BLaER1 (cell line): Measurements from ENCODE around the gene PID1.

ENCODE experiments used
- H3K27ac ChIP-seq: shearing (Covaris generic); formaldehyde crosslinking; 2 replicates; pipeline ENCODE4 v1.8.1; 2022
- H3K27me3 ChIP-seq: shearing (Covaris generic); formaldehyde crosslinking; 2 replicates; pipeline ENCODE4 v1.8.1; 2022
- H3K36me3 ChIP-seq: shearing (Covaris generic); formaldehyde crosslinking; 2 replicates; pipeline ENCODE4 v1.8.1; 2022
- H3K4me1 ChIP-seq: shearing (Covaris generic); formaldehyde crosslinking; 2 replicates; pipeline ENCODE4 v1.8.1; 2022
- H3K4me2 ChIP-seq: shearing (Covaris generic); formaldehyde crosslinking; 2 replicates; pipeline ENCODE4 v1.8.1; 2022
- H3K4me3 ChIP-seq: shearing (Covaris generic); formaldehyde crosslinking; 2 replicates; pipeline ENCODE4 v1.8.1; 2022
- H3K9ac ChIP-seq: shearing (Covaris generic); formaldehyde crosslinking; 2 replicates; pipeline ENCODE4 v1.8.1; 2022
- H3K9me3 ChIP-seq: shearing (Covaris generic); formaldehyde crosslinking; 2 replicates; pipeline ENCODE4 v1.8.1; 2022
- H4K20me1 ChIP-seq: shearing (Covaris generic); formaldehyde crosslinking; 2 replicates; pipeline ENCODE4 v1.8.1; 2022
- Cebpa-rat ChIP-seq: shearing (Covaris generic); IDR thresholded peaks from 2 replicates; pipeline ENCODE4 v1.8.1; 2022

PID1 gene

GRCh38 chr2:229022652-229023051 is 248.4 kb downstream of the PID1 start:
- Histone ChIP-seq H3K4me2 (no peak overlapping the region), H3K9ac (no peak overlapping the region), H3K36me3 (no peaks in the 10 kb centered on the region), H3K4me1 (no peaks in the 10 kb centered on the region), H3K4me3 (no peak overlapping the region), H3K27me3 (no peaks in the 10 kb centered on the region), H3K27ac (no peak overlapping the region), H3K9me3 (no peaks in the 10 kb centered on the region), H4K20me1 (no peaks in the 10 kb centered on the region)
- TF ChIP-seq Cebpa-rat: no peak

GRCh38 chr2:229022071-229022470 is 249.0 kb downstream of the PID1 start:
- Histone ChIP-seq H3K4me3 (no peak overlapping the region), H3K9me3 (no peaks in the 10 kb centered on the region), H3K36me3 (no peaks in the 10 kb centered on the region), H3K27ac (no peak overlapping the region), H3K27me3 (no peaks in the 10 kb centered on the region), H4K20me1 (no peaks in the 10 kb centered on the region), H3K9ac (no peak overlapping the region), H3K4me1 (no peaks in the 10 kb centered on the region), H3K4me2 (no peak overlapping the region)
- no peak for TF ChIP-seq Cebpa-rat

GRCh38 chr2:229009816-229010215 is 261.3 kb downstream of the PID1 start:
- H4K20me1 ChIP-seq: no peaks in the 10 kb centered on the region
- no peak overlapping the region for H3K4me3 ChIP-seq
- H3K27ac ChIP-seq: no peak overlapping the region
- no peaks in the 10 kb centered on the region for H3K36me3 ChIP-seq
- no peaks in the 10 kb centered on the region for H3K27me3 ChIP-seq
- no peak overlapping the region for H3K9ac ChIP-seq
- H3K9me3 ChIP-seq: no peaks in the 10 kb centered on the region
- no peak for TF ChIP-seq Cebpa-rat
- H3K4me2 ChIP-seq: no peak overlapping the region
- H3K4me1 ChIP-seq: no peaks in the 10 kb centered on the region

- Histone ChIP-seq H3K36me3 (no peaks in the 10 kb centered on the region), H3K9me3 (peaks cover 24% of the 10 kb centered on the region), H4K20me1 (no peaks in the 10 kb centered on the region), H3K27ac (no peak overlapping the region), H3K4me2 (no peak overlapping the region), H3K4me1 (no peaks in the 10 kb centered on the region), H3K9ac (no peak overlapping the region), H3K27me3 (no peaks in the 10 kb centered on the region), H3K4me3 (no peak overlapping the region)
- TF ChIP-seq Cebpa-rat: no peak
Measured at GRCh38 chr2:229003256-229003655, 267.8 kb downstream of the PID1 start.

GRCh38 chr2:229001196-229001595 is 269.9 kb downstream of the PID1 start:
- Histone ChIP-seq H3K9me3 (peaks cover 28% of the 10 kb centered on the region), H3K4me2 (no peak overlapping the region), H3K27ac (no peak overlapping the region), H3K4me1 (no peaks in the 10 kb centered on the region), H3K9ac (no peak overlapping the region), H4K20me1 (no peaks in the 10 kb centered on the region), H3K27me3 (no peaks in the 10 kb centered on the region), H3K36me3 (no peaks in the 10 kb centered on the region), H3K4me3 (no peak overlapping the region)
- TF ChIP-seq Cebpa-rat: no peak

GRCh38 chr2:228999326-228999725 is 271.8 kb downstream of the PID1 start:
- Histone ChIP-seq H3K4me2 (no peak overlapping the region), H3K4me3 (no peak overlapping the region), H3K9me3 (peaks cover 29% of the 10 kb centered on the region), H3K27ac (no peak overlapping the region), H3K9ac (no peak overlapping the region), H4K20me1 (no peaks in the 10 kb centered on the region), H3K36me3 (no peaks in the 10 kb centered on the region), H3K4me1 (peaks cover 7% of the 10 kb centered on the region), H3K27me3 (no peaks in the 10 kb centered on the region)
- TF ChIP-seq Cebpa-rat: no peak

GRCh38 chr2:228988786-228989185 is 282.3 kb downstream of the PID1 start:
- no peak for TF ChIP-seq Cebpa-rat
- no peaks in the 10 kb centered on the region for H4K20me1 ChIP-seq
- H3K9ac ChIP-seq: no peak overlapping the region

GRCh38 chr2:228987441-228988155 is 283.5 kb downstream of the PID1 start:
- Histone ChIP-seq H3K27ac (no peak overlapping the region), H3K9me3 (peaks cover 36% of the 10 kb centered on the region), H4K20me1 (no peaks in the 10 kb centered on the region), H3K4me3 (no peak overlapping the region), H3K4me1 (no peaks in the 10 kb centered on the region), H3K27me3 (no peaks in the 10 kb centered on the region), H3K36me3 (no peaks in the 10 kb centered on the region), H3K4me2 (no peak overlapping the region), H3K9ac (no peak overlapping the region)
- TF ChIP-seq Cebpa-rat: no peak

More at GRCh38 chr2:228988786-228989185, 282.3 kb downstream of the PID1 start:
- Histone ChIP-seq H3K4me1 (no peaks in the 10 kb centered on the region; the same call in 1 of the 2 replicates), H3K4me2 (no peak overlapping the region), H3K36me3 (no peaks in the 10 kb centered on the region), H3K27me3 (no peaks in the 10 kb centered on the region), H3K4me3 (no peak overlapping the region), H3K9me3 (peaks cover 46% of the 10 kb centered on the region), H3K27ac (no peak overlapping the region)

GRCh38 chr2:228986961-228987360 is 284.1 kb downstream of the PID1 start:
- Histone ChIP-seq H3K36me3 (no peaks in the 10 kb centered on the region), H3K27me3 (no peaks in the 10 kb centered on the region), H3K4me1 (no peaks in the 10 kb centered on the region), H3K27ac (no peak overlapping the region), H3K9me3 (peaks cover 29% of the 10 kb centered on the region), H3K9ac (no peak overlapping the region), H4K20me1 (no peaks in the 10 kb centered on the region), H3K4me3 (no peak overlapping the region), H3K4me2 (no peak overlapping the region)
- TF ChIP-seq Cebpa-rat: no peak

GRCh38 chr2:228983700-228984099 is 287.4 kb downstream of the PID1 start:
- H3K9me3 ChIP-seq: peaks cover 18% of the 10 kb centered on the region
- no peak overlapping the region for H3K27ac ChIP-seq
- no peaks in the 10 kb centered on the region for H3K36me3 ChIP-seq
- H3K9ac ChIP-seq: no peak overlapping the region
- H3K4me2 ChIP-seq: no peak overlapping the region
- H3K4me3 ChIP-seq: no peak overlapping the region
- no peaks in the 10 kb centered on the region for H3K4me1 ChIP-seq
- H3K27me3 ChIP-seq: no peaks in the 10 kb centered on the region
- H4K20me1 ChIP-seq: no peaks in the 10 kb centered on the region
- no peak for TF ChIP-seq Cebpa-rat

- H3K9me3 ChIP-seq: 0 out of 2 replicates have a peak, but pooled peaks cover 3% of the 10 kb centered on the region
- no peak overlapping the region for H3K4me2 ChIP-seq
- H3K4me3 ChIP-seq: no peak overlapping the region
- no peaks in the 10 kb centered on the region for H3K4me1 ChIP-seq
- no peaks in the 10 kb centered on the region for H3K27me3 ChIP-seq
- no peaks in the 10 kb centered on the region for H3K36me3 ChIP-seq
- TF ChIP-seq Cebpa-rat: no peak
- H3K9ac ChIP-seq: no peak overlapping the region
- no peaks in the 10 kb centered on the region for H4K20me1 ChIP-seq
- H3K27ac ChIP-seq: no peak overlapping the region
Measured at GRCh38 chr2:228974169-228974568, 296.9 kb downstream of the PID1 start.
